Suppressor macrophage (primary cell): ENCODE measurements around the gene DNASE2.
"Not testable (repeated sequence)": the region's sequence is repeated elsewhere in the genome, so short reads cannot be mapped to it uniquely, and the experiment has no call there.

Source experiments
- DNase-seq, 4 experiments: peaks; one replicate each; pipeline ENCODE4 v3.0.0-alpha.2; 2020 to 2022

The DNASE2 gene

DNA sequence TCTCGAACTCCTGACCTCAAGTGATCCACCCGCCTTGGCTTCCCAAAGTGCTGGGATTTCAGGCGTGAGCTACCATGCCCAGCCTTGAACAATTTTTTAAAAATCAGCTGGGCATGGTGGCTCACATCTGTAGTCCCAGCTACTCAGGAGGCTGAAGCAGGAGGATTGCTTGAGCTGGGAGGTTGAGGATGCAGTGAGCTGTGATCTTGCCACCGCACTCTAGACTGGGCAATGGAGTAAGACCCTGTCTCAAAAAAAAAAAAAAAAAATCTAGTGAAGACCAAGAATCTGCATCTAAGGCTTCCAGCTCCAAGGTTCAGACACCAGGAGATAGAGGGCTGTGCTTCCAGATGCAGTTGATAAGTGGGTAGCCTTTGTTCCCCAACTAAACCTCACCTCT lies 17.1 kb downstream of the DNASE2 start:
- no peak for DNase-seq

DNA sequence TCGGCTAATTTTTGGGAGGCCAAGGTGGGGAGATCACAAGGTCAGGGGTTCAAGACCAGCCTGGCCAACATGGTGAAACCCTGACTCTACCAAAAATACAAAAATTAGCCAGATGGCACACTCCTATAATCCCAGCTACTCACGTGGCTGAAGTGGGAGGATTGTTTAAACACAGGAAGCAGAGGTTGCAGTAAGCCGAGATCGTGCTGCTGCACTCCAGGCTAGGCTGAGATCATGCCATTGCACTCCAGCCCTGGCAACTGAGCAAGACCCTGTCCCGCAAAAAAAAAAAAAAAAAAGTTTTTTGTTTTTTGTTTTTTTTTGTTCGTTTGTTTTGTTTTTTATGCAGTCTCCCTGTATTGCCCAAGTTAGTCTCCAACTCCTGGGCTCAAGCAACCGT lies 21.7 kb downstream of the DNASE2 start:
- DNase-seq, result no peak

DNA sequence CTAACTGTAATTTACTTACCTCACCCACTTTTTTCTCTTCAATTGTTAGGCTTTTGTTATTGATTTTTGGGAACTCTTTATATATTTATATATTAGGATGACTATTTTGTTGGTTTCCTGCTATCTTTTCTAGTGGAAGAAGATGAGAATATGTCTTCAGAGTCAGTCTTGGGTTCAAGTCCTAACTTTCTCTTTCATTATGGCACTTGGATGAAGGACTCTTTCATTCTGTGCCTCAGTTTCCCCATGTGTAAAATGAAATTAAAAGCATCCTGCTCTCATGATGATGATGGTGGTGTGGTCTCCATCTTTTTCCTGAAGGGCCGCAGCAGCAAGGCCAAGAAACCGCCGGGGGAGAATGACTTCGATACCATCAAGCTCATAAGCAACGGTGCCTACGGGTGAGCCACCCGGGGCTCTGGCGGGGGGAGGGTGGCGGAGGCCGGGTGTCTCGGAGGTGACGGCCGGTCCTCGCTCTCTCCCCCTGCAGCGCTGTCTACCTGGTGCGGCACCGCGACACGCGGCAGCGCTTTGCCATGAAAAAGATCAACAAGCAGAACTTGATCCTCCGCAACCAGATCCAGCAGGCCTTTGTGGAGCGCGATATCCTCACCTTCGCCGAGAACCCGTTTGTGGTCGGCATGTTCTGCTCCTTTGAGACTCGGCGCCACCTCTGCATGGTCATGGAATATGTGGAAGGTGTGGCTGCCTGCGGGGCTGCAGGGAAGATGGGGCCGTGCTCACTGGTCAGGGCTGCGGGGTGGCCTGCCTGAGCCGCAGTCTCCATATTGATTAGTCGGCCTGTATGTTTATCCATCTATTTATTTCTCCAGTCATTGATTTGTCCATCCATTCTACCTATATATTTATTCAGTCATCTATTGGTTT lies 23.0 kb downstream of the DNASE2 start:
- no peak for DNase-seq

DNA sequence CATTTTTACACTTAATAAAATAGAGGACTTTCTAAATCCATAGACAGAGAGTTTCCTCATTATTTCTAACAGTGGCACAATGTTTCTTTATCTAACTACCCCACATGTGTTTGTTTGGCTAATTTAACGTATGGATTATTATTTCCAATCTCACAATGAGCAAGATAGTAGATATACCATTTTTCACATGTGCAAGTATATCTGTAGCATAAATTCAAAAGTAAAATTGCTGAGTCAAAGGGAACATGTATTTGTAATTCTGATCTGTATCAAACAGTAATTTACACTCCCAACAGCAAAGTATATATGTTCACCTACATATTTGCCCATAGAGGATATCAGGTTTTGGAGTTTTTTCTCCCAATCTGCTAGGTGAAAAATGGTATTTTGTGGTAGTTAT lies 24.6 kb downstream of the DNASE2 start:
- no peak for DNase-seq

DNA sequence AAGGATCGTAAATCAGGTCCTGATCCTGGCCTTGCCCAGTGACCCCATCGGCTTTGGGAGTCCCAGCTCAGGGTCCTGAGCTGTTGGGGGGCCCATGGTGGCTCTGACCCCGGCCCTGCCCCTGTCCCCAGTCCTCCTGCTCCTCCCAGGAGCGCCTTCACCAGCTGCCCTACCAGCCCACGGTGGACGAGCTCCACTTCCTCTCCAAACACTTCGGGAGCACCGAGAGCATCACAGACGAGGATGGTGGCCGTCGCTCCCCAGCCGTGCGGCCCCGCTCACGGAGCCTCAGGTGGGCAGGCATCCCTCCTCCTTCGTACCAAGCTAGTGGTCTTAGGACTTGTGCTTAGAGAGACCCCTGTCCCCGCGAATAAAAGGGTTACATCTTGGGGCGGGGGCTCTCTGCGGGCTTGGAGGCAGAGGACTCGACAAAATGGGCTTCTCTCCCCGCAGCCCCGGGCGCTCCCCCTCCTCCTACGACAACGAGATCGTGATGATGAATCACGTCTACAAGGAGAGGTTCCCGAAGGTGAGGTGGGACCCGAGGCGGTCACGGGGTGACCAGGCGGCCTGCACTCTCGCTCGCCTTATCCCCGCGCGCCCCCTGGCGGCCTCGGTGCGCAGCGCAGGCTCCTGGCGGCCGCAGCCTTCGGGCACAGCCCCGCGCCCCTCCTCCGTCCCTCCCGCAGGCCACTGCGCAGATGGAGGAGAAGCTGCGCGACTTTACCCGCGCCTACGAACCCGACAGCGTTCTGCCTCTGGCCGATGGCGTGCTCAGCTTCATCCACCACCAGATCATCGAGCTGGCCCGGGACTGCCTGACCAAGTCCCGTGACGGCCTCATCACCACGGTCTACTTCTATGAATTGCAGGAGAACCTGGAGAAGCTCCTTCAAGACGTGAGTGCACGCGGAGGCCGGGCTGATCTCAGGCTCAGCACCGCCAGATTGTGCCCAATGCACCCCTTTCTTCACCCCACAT lies 33.8 kb downstream of the DNASE2 start:
- DNase-seq, result peak; percentile 83 to 93 (median 90)

GRCh38 chr19:12846613-12847012 lies 34.6 kb downstream of the DNASE2 start:
- DNase-seq, result not testable (repeated sequence)

DNA sequence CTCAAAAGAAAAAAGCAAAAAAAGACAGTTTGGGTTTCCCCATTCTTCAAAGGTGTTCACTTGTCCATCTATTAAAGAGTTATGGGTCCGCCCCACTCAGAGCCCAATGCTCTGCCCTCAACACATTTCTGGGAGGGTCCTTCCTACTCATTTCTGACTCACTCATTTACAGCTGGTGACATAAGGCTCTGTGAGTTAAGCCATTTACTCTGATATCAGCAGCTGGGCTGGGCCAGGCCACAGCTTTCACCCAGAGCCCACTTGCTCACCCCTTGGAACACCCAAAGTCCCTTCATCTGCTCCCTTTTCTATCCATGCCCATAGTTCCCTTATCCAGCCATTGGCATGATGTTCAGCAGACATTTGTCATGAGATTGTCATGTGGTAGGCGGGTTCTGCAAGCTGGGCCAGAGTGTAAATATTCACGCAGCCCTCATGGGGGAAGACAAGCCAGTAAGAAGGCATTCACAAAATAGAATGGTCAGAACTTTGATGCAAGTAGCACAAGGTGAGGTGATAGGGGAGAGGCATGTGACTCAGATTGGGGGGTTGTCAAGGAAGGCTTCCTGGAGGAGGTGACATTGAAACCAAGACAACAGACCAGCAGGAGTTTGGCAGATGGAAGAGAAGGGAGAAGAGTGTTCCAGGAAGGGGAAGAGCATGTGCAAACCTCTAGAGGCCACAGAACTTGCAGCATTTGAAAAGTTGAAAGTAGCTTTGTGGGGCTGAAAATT lies 37.1 kb downstream of the DNASE2 start:
- DNase-seq, result peak; percentile 27 to 60 (median 37)

DNA sequence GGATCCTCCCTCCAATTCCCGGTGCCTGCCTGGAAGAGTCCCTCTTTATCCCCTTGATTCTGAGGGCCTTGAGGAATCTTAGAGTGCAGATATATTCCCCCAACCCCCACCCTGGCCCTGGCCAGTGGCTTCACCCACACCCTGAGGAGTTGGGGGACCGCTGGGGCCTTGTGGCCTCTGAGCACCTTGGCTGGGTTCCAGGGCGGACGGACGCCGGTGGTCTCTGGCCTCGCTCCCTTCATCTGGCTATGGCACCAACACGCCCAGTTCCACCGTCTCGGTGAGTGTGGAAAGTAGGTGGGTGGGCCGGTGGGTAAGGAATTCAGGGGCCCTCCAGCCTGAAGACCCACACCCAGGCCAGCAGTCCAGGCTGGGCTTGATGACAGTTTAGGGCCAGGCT lies 37.9 kb downstream of the DNASE2 start:
- DNase-seq, result no peak

- no peak for DNase-seq
Observed at GRCh38 chr19:12842511-12842910, 38.7 kb downstream of the DNASE2 start.

- DNase-seq, result peak in 1 of 4 experiments; percentile 40
Observed at GRCh38 chr19:12841094-12841493, 40.2 kb downstream of the DNASE2 start.

- peak; percentile 34 to 71 (median 50) for DNase-seq
Observed at GRCh38 chr19:12840091-12841079, 40.9 kb downstream of the DNASE2 start.

DNA sequence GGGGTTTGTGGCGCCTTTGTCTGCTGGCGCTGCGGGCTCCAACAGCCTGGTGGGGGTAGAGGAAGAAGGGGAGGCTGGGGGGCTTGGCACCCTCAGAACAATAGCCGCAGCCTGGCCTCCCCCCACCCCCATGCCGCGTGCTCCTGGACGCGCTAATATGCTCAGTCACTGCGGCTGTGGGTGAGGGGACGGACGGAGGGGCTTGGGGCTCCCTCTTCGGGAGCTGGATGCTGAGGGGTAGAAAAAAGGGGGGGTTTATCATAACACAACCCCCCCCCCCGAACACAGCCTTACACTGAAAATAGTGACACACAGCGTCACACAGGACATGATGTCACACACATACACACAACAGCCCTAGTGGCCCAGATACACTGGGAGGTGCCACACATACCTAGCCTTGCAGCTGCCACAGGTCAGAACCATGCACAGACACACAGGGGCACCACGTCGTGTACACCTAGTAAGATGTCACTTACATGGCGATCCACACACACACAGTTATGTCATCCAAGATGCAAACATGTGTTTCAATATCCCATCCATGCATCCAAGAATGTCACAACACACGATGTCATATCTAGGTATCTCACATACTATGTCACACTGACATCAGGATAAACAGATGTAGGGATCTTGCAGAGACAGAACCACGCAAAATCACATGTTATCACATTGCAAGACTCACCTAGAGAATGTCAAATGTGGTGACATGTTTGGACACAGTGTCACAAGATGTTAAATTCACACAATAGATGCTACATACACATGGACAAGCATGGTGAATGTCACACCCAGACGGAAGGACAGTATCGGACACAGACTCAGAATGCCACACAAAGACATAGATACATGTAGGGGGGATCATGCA lies 42.1 kb downstream of the DNASE2 start:
- DNase-seq, result no peak

DNA sequence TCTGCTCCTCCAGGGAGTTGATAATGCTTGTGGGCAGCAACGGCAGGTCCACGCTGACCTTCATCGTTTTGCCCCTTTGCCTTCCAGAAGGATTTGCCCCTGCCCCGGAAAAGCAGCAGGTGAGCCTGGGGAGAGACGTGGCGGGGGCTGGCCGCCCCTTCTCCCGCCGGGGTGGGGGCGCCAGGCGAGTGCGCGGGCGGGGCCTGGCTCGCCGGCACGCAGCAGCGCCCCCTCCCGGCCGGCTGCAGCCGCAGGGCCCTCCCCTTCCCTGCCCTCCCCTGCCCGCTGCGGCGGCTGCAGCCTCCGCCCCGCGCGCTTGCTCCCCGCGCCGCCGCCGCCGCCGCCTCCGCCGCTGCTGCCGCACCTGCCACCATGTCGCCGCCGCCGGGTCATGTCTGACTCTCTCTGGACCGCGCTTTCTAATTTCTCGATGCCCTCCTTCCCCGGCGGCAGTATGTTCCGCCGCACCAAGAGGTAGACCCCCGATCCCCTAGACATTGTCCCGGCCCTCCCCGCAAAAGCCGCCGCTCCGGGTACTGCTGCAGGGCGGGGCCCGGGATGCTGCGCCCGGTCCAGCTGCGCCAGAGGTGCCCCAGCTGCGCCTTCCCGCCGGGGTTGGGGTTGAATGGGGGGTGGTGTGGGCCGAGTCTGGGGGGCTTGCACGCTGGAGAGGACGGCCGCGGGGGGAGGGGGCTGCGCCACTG lies 42.9 kb downstream of the DNASE2 start, which contains the start of gene MAST1:
MAST1 (plus strand) TSS at position 334 of the 704 bp plus-strand sequence; CDS start at position 392, 58 bp downstream.
- peak; percentile 58 to 87 (median 67) for DNase-seq

GRCh38 chr19:12837225-12837624 lies 44.0 kb downstream of the DNASE2 start:
- DNase-seq, result no peak

DNA sequence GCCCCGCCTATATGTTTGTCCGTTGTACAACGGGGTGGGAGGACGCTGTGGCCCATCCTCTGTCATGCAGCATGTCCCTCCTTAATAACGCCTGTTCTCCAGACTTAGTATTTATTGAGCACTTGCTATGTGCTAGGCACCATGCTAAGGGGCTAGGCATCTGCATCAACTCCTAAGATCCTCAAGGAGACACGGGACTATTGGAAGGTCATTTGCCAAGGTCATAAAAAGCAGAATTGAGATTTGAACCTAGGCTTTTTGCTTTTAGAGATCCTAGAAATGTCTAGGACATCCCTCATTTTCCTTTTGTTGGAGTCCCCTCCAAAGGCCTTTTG lies 44.8 kb downstream of the DNASE2 start:
- DNase-seq, result no peak

GRCh38 chr19:12834976-12835757 lies 46.1 kb downstream of the DNASE2 start:
- peak in 1 of 4 experiments; percentile 37 for DNase-seq

DNA sequence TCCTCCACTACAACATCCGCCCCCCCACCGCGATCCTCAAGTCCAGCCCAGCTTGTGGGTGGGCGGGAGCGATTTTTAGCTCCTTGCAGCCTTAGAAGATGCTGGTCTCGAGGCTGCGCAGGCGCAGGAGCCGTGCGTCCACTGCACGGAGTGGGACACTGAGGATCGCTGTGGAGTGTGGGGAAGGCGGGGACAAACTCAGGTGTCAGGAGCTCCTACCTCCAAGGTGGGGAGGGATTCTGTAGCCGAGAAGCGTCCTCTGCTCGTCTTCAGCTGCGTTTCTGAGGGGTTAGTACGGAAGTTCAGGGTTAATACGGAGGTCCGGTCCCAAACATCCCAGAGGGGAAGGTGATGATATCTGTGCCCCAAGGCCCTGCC lies 46.7 kb downstream of the DNASE2 start, which contains the start of gene RTBDN:
RTBDN (minus strand) TSS at position 14 of the 378 bp plus-strand sequence. CDS start 4,600 bp downstream, outside the sequence.
- peak in 1 of 4 experiments; percentile 8 for DNase-seq
